ENCODE results near the gene ABCB9.
A peak's percentile ranks its signal among the peaks of the same experiment; 100 is the strongest.

Gene ABCB9

GRCh38 chr12:122965321-122965751 is 927 bp downstream of the ABCB9 start:
- H3K4me3 ChIP-seq (ENCODE audit: low read depth, low read length) = peak overlapping the region; percentile 51
- in situ Hi-C loops (cut with HindIII; ENCODE audit: low sequenced_read_pairs) = no loop called here
- DNase-seq (ENCODE audit: low read depth) = no peak

DNA sequence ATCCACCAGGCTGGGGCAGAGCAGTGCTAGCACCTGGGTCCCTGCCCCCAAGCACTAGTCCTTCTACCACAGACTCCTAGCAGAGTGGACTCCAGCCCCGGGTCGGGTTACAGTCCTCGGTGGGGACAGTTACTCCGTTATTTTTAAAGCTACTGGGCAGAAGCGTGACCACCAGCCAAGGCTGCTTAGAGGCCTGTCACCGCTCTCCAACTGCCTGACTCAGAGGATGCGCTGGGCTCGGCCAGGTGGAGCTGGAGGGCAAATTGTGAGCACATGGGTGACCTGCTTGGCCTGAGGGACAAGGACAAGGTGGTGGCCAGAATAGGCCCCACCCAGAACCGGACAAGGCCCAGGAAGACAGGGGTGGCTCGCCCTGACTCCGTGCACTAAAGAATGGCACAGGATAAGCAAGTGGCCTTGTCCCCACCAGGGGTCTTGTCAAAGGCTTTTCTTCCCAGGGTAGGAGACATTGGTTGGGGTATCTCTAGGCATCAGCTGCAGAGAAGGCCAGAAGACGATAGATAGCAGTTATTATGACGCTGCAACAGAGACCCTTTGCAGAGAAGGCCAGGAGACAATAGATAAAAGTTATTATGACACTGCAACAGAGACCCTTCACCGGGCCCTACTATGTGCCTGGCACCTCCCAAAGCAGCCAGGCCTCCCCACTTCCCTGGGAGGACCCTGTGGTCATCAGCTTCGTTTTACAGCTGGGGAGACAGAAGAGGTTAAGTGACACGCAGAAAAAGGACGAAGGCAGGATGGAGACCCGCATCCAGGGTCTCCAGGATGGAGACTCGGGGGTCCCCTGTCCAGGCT is 1.6 kb downstream of the ABCB9 start:
- TF ChIP-seq, protein P1, sequence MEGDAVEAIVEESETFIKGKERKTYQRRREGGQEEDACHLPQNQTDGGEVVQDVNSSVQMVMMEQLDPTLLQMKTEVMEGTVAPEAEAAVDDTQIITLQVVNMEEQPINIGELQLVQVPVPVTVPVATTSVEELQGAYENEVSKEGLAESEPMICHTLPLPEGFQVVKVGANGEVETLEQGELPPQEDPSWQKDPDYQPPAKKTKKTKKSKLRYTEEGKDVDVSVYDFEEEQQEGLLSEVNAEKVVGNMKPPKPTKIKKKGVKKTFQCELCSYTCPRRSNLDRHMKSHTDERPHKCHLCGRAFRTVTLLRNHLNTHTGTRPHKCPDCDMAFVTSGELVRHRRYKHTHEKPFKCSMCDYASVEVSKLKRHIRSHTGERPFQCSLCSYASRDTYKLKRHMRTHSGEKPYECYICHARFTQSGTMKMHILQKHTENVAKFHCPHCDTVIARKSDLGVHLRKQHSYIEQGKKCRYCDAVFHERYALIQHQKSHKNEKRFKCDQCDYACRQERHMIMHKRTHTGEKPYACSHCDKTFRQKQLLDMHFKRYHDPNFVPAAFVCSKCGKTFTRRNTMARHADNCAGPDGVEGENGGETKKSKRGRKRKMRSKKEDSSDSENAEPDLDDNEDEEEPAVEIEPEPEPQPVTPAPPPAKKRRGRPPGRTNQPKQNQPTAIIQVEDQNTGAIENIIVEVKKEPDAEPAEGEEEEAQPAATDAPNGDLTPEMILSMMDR (IDR thresholded peaks at IDR 0.05; ENCODE audit: low read depth, low read length, missing control alignments) = no peak
- no peak for DNase-seq (ENCODE audit: low read depth)
- in situ Hi-C loops (cut with HindIII; ENCODE audit: low sequenced_read_pairs) = no loop called here
- H3K4me3 ChIP-seq (ENCODE audit: low read depth, low read length) = no peak overlapping the region

More at GRCh38 chr12:122965321-122965751, 927 bp downstream of the ABCB9 start:
- TF ChIP-seq, protein P1 (IDR thresholded peaks at IDR 0.05; ENCODE audit: low read depth, low read length, missing control alignments) = no peak

GRCh38 chr12:122963941-122964265 is 2.4 kb downstream of the ABCB9 start:
- in situ Hi-C loops (cut with HindIII; ENCODE audit: low sequenced_read_pairs) = no loop called here
- TF ChIP-seq, protein P1 (IDR thresholded peaks at IDR 0.05; ENCODE audit: low read depth, low read length, missing control alignments) = no peak
- H3K4me3 ChIP-seq (ENCODE audit: low read depth, low read length) = no peak overlapping the region

GRCh38 chr12:122961531-122962329 is 4.5 kb downstream of the ABCB9 start:
- DNase-seq (ENCODE audit: low read depth) = no peak
- TF ChIP-seq, protein P1 (IDR thresholded peaks at IDR 0.05; ENCODE audit: low read depth, low read length, missing control alignments) = no peak
- H3K4me3 ChIP-seq (ENCODE audit: low read depth, low read length) = no peak overlapping the region
- in situ Hi-C loops (cut with HindIII; ENCODE audit: low sequenced_read_pairs) = no loop called here

More at GRCh38 chr12:122963941-122964265, 2.4 kb downstream of the ABCB9 start:
- DNase-seq (ENCODE audit: low read depth) = no peak

GRCh38 chr12:122960193-122960569 is 6.1 kb downstream of the ABCB9 start:
- H3K4me3 ChIP-seq (ENCODE audit: low read depth, low read length) = no peak overlapping the region

GRCh38 chr12:122959566-122960192 is 6.6 kb downstream of the ABCB9 start:
- in situ Hi-C loops (cut with HindIII; ENCODE audit: low sequenced_read_pairs) = no loop called here
- no peak for DNase-seq (ENCODE audit: low read depth)
- H3K4me3 ChIP-seq (ENCODE audit: low read depth, low read length) = no peak overlapping the region
- TF ChIP-seq, protein P1 (IDR thresholded peaks at IDR 0.05; ENCODE audit: low read depth, low read length, missing control alignments) = no peak

More at GRCh38 chr12:122960193-122960569, 6.1 kb downstream of the ABCB9 start:
- no peak for DNase-seq (ENCODE audit: low read depth)
- in situ Hi-C loops (cut with HindIII; ENCODE audit: low sequenced_read_pairs) = no loop called here
- TF ChIP-seq, protein P1 (IDR thresholded peaks at IDR 0.05; ENCODE audit: low read depth, low read length, missing control alignments) = no peak
